H1 (cell line): ENCODE results near the gene FRMD5. TPM values are rescaled to one million over a fixed set of nuclear protein-coding genes. Genes with fewer than 3 reads are reported as not detected.
A peak's percentile ranks its signal among the peaks of the same experiment; 100 is the strongest.

Experiments
- CTCF ChIA-PET: fragments of 300-600 bp; sonication (Branson Sonifier 250); formaldehyde crosslinking; loops from one replicate; lab custom pipeline; 2021; ENCODE audit not compliant: partially characterized antibody; lab: Charles Lee
- POLR2A ChIA-PET: fragments of 300-600 bp; sonication (Branson Sonifier 250); formaldehyde crosslinking; loops from one replicate; lab custom pipeline; 2021; ENCODE audit warnings: inconsistent platforms; ENCODE audit not compliant: partially characterized antibody; lab: Charles Lee
- DNase-seq, 2 experiments: peaks; one replicate each; pipeline versions ENCODE4 v3.0.0 to v3.0.0-alpha.2; 2010 to 2022; ENCODE audit warnings: low spot score in 2 of 2, low read depth in 1 of 2, mixed read lengths in 1 of 2
- FAIRE-seq: peaks from 2 replicates; lab custom pipeline; 2011; peaks lifted over from hg19 to GRCh38; lab: Jason Lieb, UNC
- H2AFZ ChIP-seq: 2 replicates; pipeline ENCODE4 v1.8.1; 2012; ENCODE audit warnings: low read length, inconsistent platforms
- H2AK5ac ChIP-seq: 2 replicates; pipeline ENCODE4 v1.6.1; 2013; ENCODE audit warnings: low read depth, low read length
- H2BK120ac ChIP-seq: replicated peaks from 2 replicates; pipeline ENCODE3; 2013; ENCODE audit warnings: low read depth, low read length, inconsistent platforms
- H2BK12ac ChIP-seq: 2 replicates; pipeline ENCODE4 v1.6.1; 2013; ENCODE audit warnings: low read depth, low read length
- H2BK15ac ChIP-seq: 2 replicates; pipeline ENCODE4 v1.6.1; 2013; ENCODE audit warnings: low read length
- H2BK20ac ChIP-seq: 2 replicates; pipeline ENCODE4 v1.6.1; 2013; ENCODE audit warnings: low read length
- H2BK5ac ChIP-seq: 2 replicates; pipeline ENCODE4 v1.6.1; 2013; ENCODE audit warnings: low read depth, low read length
- H3K14ac ChIP-seq: 2 replicates; pipeline ENCODE4 v1.6.1; 2013; ENCODE audit warnings: inconsistent platforms; ENCODE audit not compliant: insufficient read length
- H3K18ac ChIP-seq: 2 replicates; pipeline ENCODE4 v1.6.1; 2013; ENCODE audit warnings: low read length; ENCODE audit errors: extremely low read depth
- H3K23ac ChIP-seq: 2 replicates; pipeline ENCODE4 v1.6.1; 2013; ENCODE audit warnings: inconsistent platforms; ENCODE audit not compliant: insufficient read length
- H3K23me2 ChIP-seq: 2 replicates; pipeline ENCODE4 v1.6.1; 2013; ENCODE audit warnings: low read depth, low read length
- H3K27ac ChIP-seq: 2 replicates; pipeline ENCODE4 v1.6.1; 2011; ENCODE audit warnings: low read depth, low read length, inconsistent platforms
- H3K27me3 ChIP-seq, 4 experiments: replicated peaks in 1 of 4; 1 replicate in 1 of 4; 2 replicates in 3 of 4; pipeline versions ENCODE4 v1.6.1 to v1.8.1; 2011 to 2013; ENCODE audit warnings: low read length in 3 of 4, mild to moderate bottlenecking in 3 of 4, inconsistent platforms in 2 of 4, mixed read lengths in 2 of 4, moderate library complexity in 1 of 4; ENCODE audit not compliant: control insufficient read depth in 3 of 4, insufficient read depth in 3 of 4; ENCODE audit errors: extremely low read depth in 1 of 4
- H3K36me3 ChIP-seq, 4 experiments: 2 replicates each; pipeline versions ENCODE4 v1.6.1 to v1.8.1; 2011 to 2013; ENCODE audit warnings: mild to moderate bottlenecking in 4 of 4, low read length in 3 of 4, moderate library complexity in 2 of 4, control low read depth in 1 of 4, inconsistent platforms in 1 of 4; ENCODE audit not compliant: insufficient read depth in 4 of 4, control insufficient read depth in 2 of 4
- H3K4ac ChIP-seq: replicated peaks from 2 replicates; pipeline ENCODE3; 2013; ENCODE audit warnings: low read length, low read depth, mixed read lengths, inconsistent platforms; ENCODE audit not compliant: insufficient read length
- H3K4me1 ChIP-seq, 4 experiments: replicated peaks in 1 of 4; 1 replicate in 1 of 4; 2 replicates in 3 of 4; pipeline versions ENCODE4 v1.6.1 to v1.8.1; 2011 to 2013; ENCODE audit warnings: low read length in 3 of 4, inconsistent platforms in 2 of 4, mixed read lengths in 1 of 4; ENCODE audit not compliant: insufficient read depth in 4 of 4, control insufficient read depth in 3 of 4
- H3K4me2 ChIP-seq, 2 experiments: 2 replicates each; pipeline versions ENCODE4 v1.6.1 to v1.8.1; 2011 to 2013; ENCODE audit warnings: low read depth in 2 of 2, low read length in 2 of 2, control low read depth in 1 of 2, inconsistent platforms in 1 of 2, mild to moderate bottlenecking in 1 of 2; ENCODE audit not compliant: insufficient read depth in 1 of 2
- H3K4me3 ChIP-seq, 4 experiments: fragments of 200-600, 300-600 bp in 1 of 4; sonication (generic), shearing (Covaris generic), sonication (Bioruptor Twin) in 1 of 4; 2 replicates each; pipeline versions ENCODE4 v1.5.1 to v1.8.1; 2011 to 2016; ENCODE audit warnings: low read length in 4 of 4, low read depth in 3 of 4, control low read depth in 2 of 4, inconsistent platforms in 2 of 4, mild to moderate bottlenecking in 2 of 4, mixed read lengths in 1 of 4, moderate library complexity in 1 of 4; ENCODE audit not compliant: insufficient read depth in 2 of 4; ENCODE audit errors: extremely low read depth in 1 of 4
- H3K56ac ChIP-seq: replicated peaks from 2 replicates; pipeline ENCODE3; 2013; ENCODE audit warnings: low read depth, mild to moderate bottlenecking, mixed read lengths, low read length, inconsistent platforms; ENCODE audit not compliant: insufficient read length
- H3K79me1 ChIP-seq: 2 replicates; pipeline ENCODE4 v1.6.1; 2013; ENCODE audit warnings: low read depth, low read length, control low read depth
- H3K79me2 ChIP-seq, 2 experiments: 2 replicates each; pipeline versions ENCODE4 v1.6.1 to v1.8.1; 2012 to 2013; ENCODE audit warnings: low read length in 2 of 2, mild to moderate bottlenecking in 2 of 2, inconsistent platforms in 1 of 2; ENCODE audit not compliant: insufficient read depth in 2 of 2, control insufficient read depth in 1 of 2
- H3K9ac ChIP-seq, 4 experiments: replicated peaks in 1 of 4; 1 replicate in 1 of 4; 2 replicates in 3 of 4; pipeline versions ENCODE4 v1.6.1 to v1.8.1; 2011 to 2013; ENCODE audit warnings: low read depth in 3 of 4, low read length in 3 of 4, control low read depth in 2 of 4, mild to moderate bottlenecking in 2 of 4, moderate library complexity in 2 of 4, inconsistent platforms in 1 of 4; ENCODE audit errors: extremely low read depth in 1 of 4
- H3K9me3 ChIP-seq, 2 experiments: 2 replicates each; pipeline versions ENCODE4 v1.6.1 to v1.8.1; 2012 to 2013; ENCODE audit warnings: mild to moderate bottlenecking in 2 of 2, moderate library complexity in 2 of 2, control low read depth in 1 of 2, inconsistent platforms in 1 of 2, low read depth in 1 of 2, low read length in 1 of 2, mixed read lengths in 1 of 2; ENCODE audit not compliant: insufficient read depth in 2 of 2
- H4K20me1 ChIP-seq, 2 experiments: replicated peaks in 1 of 2; 2 replicates each; pipeline versions ENCODE3 to v1.8.1; 2011 to 2013; ENCODE audit warnings: inconsistent platforms in 2 of 2, low read length in 2 of 2, mild to moderate bottlenecking in 1 of 2; ENCODE audit not compliant: insufficient read depth in 2 of 2, control insufficient read depth in 1 of 2
- H4K5ac ChIP-seq: 2 replicates; pipeline ENCODE4 v1.6.1; 2013; ENCODE audit warnings: low read length, low read depth, mixed read lengths, inconsistent platforms; ENCODE audit not compliant: insufficient read length
- H4K8ac ChIP-seq: 2 replicates; pipeline ENCODE4 v1.8.0; 2013; ENCODE audit warnings: mild to moderate bottlenecking, moderate library complexity, low read length, inconsistent platforms; ENCODE audit not compliant: insufficient read depth; ENCODE audit errors: extremely low read depth
- H4K91ac ChIP-seq: replicated peaks from 2 replicates; pipeline ENCODE3; 2013; ENCODE audit warnings: low read length, mixed read lengths, inconsistent platforms; ENCODE audit not compliant: insufficient read length
- ASH2L ChIP-seq: fragments of 200-600, 300-600 bp; sonication (generic); IDR thresholded peaks from one replicate; pipeline ENCODE4 v1.7.1; 2017; ENCODE audit warnings: low read length
- BACH1 ChIP-seq: IDR thresholded peaks from 2 replicates; pipeline ENCODE4 v1.6.1; 2012; ENCODE audit warnings: low read length, improper control_type of control experiment
- BCL11A ChIP-seq, 2 experiments: IDR thresholded peaks; one replicate each; pipeline ENCODE4 v1.6.1; 2011; ENCODE audit warnings: low read depth in 2 of 2, low read length in 2 of 2, mild to moderate bottlenecking in 2 of 2
- BRCA1 ChIP-seq: IDR thresholded peaks from 2 replicates; pipeline ENCODE4 v1.6.1; 2012; ENCODE audit warnings: low read depth, low read length, improper control_type of control experiment
- CBX8 ChIP-seq: fragments of 300-800, 300-1000 bp; sonication (generic); IDR thresholded peaks from 2 replicates; pipeline ENCODE4 v1.7.1; 2016; ENCODE audit warnings: low read depth, low read length, borderline replicate concordance
- KDM1A ChIP-seq: fragments of 200-600, 300-600 bp; sonication (generic); IDR thresholded peaks from 2 replicates; pipeline ENCODE4 v1.7.1; 2016; ENCODE audit warnings: mild to moderate bottlenecking, low read length, borderline replicate concordance
- POLR2A ChIP-seq, 2 experiments: IDR thresholded peaks; 1 replicate in 1 of 2; 2 replicates in 1 of 2; pipeline ENCODE4 v1.6.1; 2011; ENCODE audit warnings: low read depth in 2 of 2, low read length in 2 of 2, mild to moderate bottlenecking in 2 of 2; ENCODE audit errors: control extremely low read depth in 1 of 2
- RAD21 ChIP-seq, 2 experiments: IDR thresholded peaks in 1 of 2; conservative IDR thresholded peaks in 1 of 2; 2 replicates each; pipeline ENCODE4 v1.6.1; 2011; ENCODE audit warnings: low read depth in 2 of 2, low read length in 2 of 2, improper control_type of control experiment in 1 of 2, inconsistent platforms in 1 of 2, mild to moderate bottlenecking in 1 of 2, moderate library complexity in 1 of 2
- RXRA ChIP-seq: IDR thresholded peaks from 2 replicates; pipeline ENCODE4 v1.6.1; 2011; ENCODE audit warnings: low read depth, mild to moderate bottlenecking, low read length, moderate library complexity; ENCODE audit not compliant: insufficient read depth
- SP2 ChIP-seq: IDR thresholded peaks from 2 replicates; pipeline ENCODE4 v1.6.1; 2012; ENCODE audit warnings: mild to moderate bottlenecking, low read length, inconsistent platforms
- SRF ChIP-seq: IDR thresholded peaks from 2 replicates; pipeline ENCODE4 v1.6.1; 2011; ENCODE audit warnings: mild to moderate bottlenecking, low read depth, low read length, moderate library complexity
- TAF7 ChIP-seq: optimal IDR thresholded peaks from 2 replicates; pipeline ENCODE3; 2011; ENCODE audit warnings: low read depth, mild to moderate bottlenecking, inconsistent platforms, low read length, moderate library complexity, borderline replicate concordance
- WGBS, 2 experiments: shearing (Covaris generic) in 1 of 2; methylation state at CpG; one replicate each; pipeline versions ENCODE4 v1.1.6 to v1.1.7; 2013 to 2015; ENCODE audit warnings: low lambda C conversion rate in 2 of 2, mixed read lengths in 2 of 2, inconsistent platforms in 1 of 2, low coverage in 1 of 2, missing lambda C conversion rate in 1 of 2; ENCODE audit not compliant: insufficient replicate concordance in 2 of 2, insufficient coverage in 1 of 2, insufficient read length in 1 of 2; ENCODE audit errors: extremely low coverage in 1 of 2, missing lambda C conversion rate in 1 of 2; 5-methylcytosine and 5-hydroxymethylcytosine counted together
- polyA plus RNA-seq, 7 experiments: library from polyadenylated mRNA; depleted of rRNA in 3 of 7; stranded (reverse) in 5 of 7; unstranded in 2 of 7; fragments of >200 nt in 5 of 7; fragments of 200-250 nt in 2 of 7; gene quantifications; 1 replicate in 5 of 7; 2 replicates in 1 of 7; 4 replicates in 1 of 7; pipeline versions ENCODE4 v1.2.1 to v1.2.3, GENCODE V29; 2011 to 2013; ENCODE audit warnings: missing spikeins in 2 of 7, mixed read lengths in 2 of 7
- total RNA-seq: library from RNA; stranded (reverse); fragmentation: NEBNext Ultra II Directional; extraction: Animal tissue kit (Norgen Biotek cat#: 25700); gene quantifications from 2 replicates; pipeline ENCODE4 v1.2.1, GENCODE V29; 2021
- TF ChIP-seq, protein P1 (sequence below): IDR thresholded peaks from 2 replicates; pipeline ENCODE4 v1.6.1; 2012; ENCODE audit warnings: inconsistent platforms
- TF ChIP-seq, protein P2 (sequence below): IDR thresholded peaks from 2 replicates; pipeline ENCODE4 v1.6.1; 2012; ENCODE audit warnings: inconsistent platforms

Gene FRMD5
- total and polyA plus RNA-seq, 2 of the 8 experiments (the other 6 are each of a cell fraction or from before 2014, with no cell fraction given), result 10.1 to 12.6 TPM

DNA sequence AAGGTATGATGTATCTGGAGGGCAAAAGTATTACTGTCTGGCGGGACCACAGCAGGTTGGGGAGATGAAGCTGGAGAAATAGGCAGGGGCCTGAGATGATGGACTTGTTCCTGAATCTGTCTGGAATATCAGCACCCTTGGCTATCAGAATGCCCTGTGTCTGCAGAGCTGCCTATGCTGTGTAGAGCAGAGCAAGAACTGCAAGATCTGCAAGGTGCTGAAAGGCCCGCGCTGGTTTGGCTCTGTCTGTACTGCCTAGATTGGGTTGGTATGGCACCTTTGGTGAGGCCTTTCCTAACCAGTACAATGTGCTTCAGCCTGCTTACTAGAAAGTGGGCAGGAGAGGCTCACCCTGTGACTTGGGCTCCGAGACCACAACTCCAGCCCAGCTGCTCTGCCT lies 271.5 kb downstream of the FRMD5 start:
- H2BK120ac ChIP-seq, result no peak overlapping the region
- no peak overlapping the region for H4K5ac ChIP-seq
- peak overlapping the region; percentile 6; the same call in 1 of the 2 replicates for H3K18ac ChIP-seq
- peaks cover 11 to 32% (median 18%) of the 10 kb centered on the region in 4 experiments for H3K4me1 ChIP-seq
- ChIA-PET CTCF (interaction anchor here (0.7 to 11.2 kb wide), 5 partner anchors 10 to 143 kb away, joined by 3 to 84 read pairs (median 3); no protein-coding TSS in a partner anchor), POLR2A (interaction anchor here (0.7 kb wide), 1 partner anchor 18 kb away, joined by 3 read pairs; no protein-coding TSS in a partner anchor)
- H3K9me3 ChIP-seq, result no peaks in the 10 kb centered on the region
- H4K91ac ChIP-seq, result no peak overlapping the region
- no peaks in the 10 kb centered on the region for H3K36me3 ChIP-seq
- H3K23ac ChIP-seq, result no peak overlapping the region
- H3K27ac ChIP-seq, result no peak overlapping the region
- H3K23me2 ChIP-seq, result no peaks in the 10 kb centered on the region; the same call in 1 of the 2 replicates
- no peak overlapping the region for H3K9ac ChIP-seq
- no peak overlapping the region; the same call in 1 of the 2 replicates for H2BK20ac ChIP-seq
- no peak overlapping the region for H2AK5ac ChIP-seq
- no peaks in the 10 kb centered on the region for H4K20me1 ChIP-seq
- peak overlapping the region; percentile 66; the same call in 1 of the 2 replicates for H2BK15ac ChIP-seq
- no peak overlapping the region; the same call in 1 of the 2 replicates for H2BK5ac ChIP-seq
- DNase-seq (no peak), FAIRE-seq (no peak)
- H3K4me2 ChIP-seq, result no peak overlapping the region
- no peak overlapping the region for H2AFZ ChIP-seq
- WGBS, 2 experiments, result 95% methylated on average over 4 of the region's 4 CpGs; no CpG with 5 or more reads in 1 of the 2 experiments
- no peak overlapping the region for H3K4ac ChIP-seq
- no peaks in the 10 kb centered on the region for H3K79me2 ChIP-seq
- H3K56ac ChIP-seq, result no peak overlapping the region
- no peak overlapping the region for H3K4me3 ChIP-seq
- no peaks in the 10 kb centered on the region for H3K27me3 ChIP-seq
- H2BK12ac ChIP-seq, result no peak overlapping the region
- H3K79me1 ChIP-seq, result no peaks in the 10 kb centered on the region
- no peak overlapping the region for H3K14ac ChIP-seq
- H4K8ac ChIP-seq, result no peak overlapping the region
- TF ChIP-seq, protein P1, sequence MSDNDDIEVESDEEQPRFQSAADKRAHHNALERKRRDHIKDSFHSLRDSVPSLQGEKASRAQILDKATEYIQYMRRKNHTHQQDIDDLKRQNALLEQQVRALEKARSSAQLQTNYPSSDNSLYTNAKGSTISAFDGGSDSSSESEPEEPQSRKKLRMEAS, result no peak
- TF ChIP-seq SRF (no peak), TAF7 (no peak), ASH2L (no peak), RXRA (no peak), CBX8 (no peak), BCL11A (IDR thresholded peaks at IDR 0.05; ENCODE audit: low read depth in 2 of 2, low read length in 2 of 2) (no peak), BACH1 (no peak), BRCA1 (no peak), SP2 (no peak), KDM1A (no peak), RAD21 (IDR thresholded peaks at IDR 0.05 in 1 of 2, conservative IDR thresholded peaks at IDR 0.05 in 1 of 2; ENCODE audit: low read depth in 2 of 2, low read length in 2 of 2) (no peak), POLR2A (IDR thresholded peaks at IDR 0.05; ENCODE audit: control extremely low read depth in 1 of 2, low read depth in 2 of 2, low read length in 2 of 2) (no peak)
- TF ChIP-seq, protein P2, sequence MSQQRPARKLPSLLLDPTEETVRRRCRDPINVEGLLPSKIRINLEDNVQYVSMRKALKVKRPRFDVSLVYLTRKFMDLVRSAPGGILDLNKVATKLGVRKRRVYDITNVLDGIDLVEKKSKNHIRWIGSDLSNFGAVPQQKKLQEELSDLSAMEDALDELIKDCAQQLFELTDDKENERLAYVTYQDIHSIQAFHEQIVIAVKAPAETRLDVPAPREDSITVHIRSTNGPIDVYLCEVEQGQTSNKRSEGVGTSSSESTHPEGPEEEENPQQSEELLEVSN, result no peak
